ENCODE data around the gene CCIN.

Gene CCIN

GRCh38 chr9:36207546-36208012 lies 38.4 kb downstream of the CCIN start:
- Histone ChIP-seq H4K20me1 (ENCODE audit: low read depth, low read length) (peaks cover 21% of the 10 kb centered on the region; the same call in 1 of the 2 replicates), H3K9ac (ENCODE audit: low read length) (no peak overlapping the region), H3K9me3 (ENCODE audit: insufficient read depth, low read length) (no peaks in the 10 kb centered on the region), H3K4me2 (ENCODE audit: low read depth, low read length, poor library complexity, severe bottlenecking) (no peak overlapping the region), H3K27ac (ENCODE audit: low read depth, low read length) (no peak overlapping the region), H3K9me2 (replicated peaks; ENCODE audit: insufficient read depth, low read length) (no peaks in the 10 kb centered on the region), H3K79me2 (ENCODE audit: insufficient read depth, low read length) (peaks cover 82% of the 10 kb centered on the region), H3F3A (ENCODE audit: insufficient read depth) (peaks cover 7% of the 10 kb centered on the region; the same call in 1 of the 2 replicates), H2AFZ (ENCODE audit: low read depth, low read length, severe bottlenecking) (no peak overlapping the region), H3K4me3 (ENCODE audit: insufficient read depth, low read length, poor library complexity, severe bottlenecking) (no peak overlapping the region), H3K36me3 (ENCODE audit: low read length) (peaks cover 63% of the 10 kb centered on the region), H3K27me3 (ENCODE audit: low read length) (no peaks in the 10 kb centered on the region)
- no peak for TF ChIP-seq EZH2phosphoT487 (conservative IDR thresholded peaks at IDR 0.05; ENCODE audit: low read length)
- TF ChIP-seq, protein P1, sequence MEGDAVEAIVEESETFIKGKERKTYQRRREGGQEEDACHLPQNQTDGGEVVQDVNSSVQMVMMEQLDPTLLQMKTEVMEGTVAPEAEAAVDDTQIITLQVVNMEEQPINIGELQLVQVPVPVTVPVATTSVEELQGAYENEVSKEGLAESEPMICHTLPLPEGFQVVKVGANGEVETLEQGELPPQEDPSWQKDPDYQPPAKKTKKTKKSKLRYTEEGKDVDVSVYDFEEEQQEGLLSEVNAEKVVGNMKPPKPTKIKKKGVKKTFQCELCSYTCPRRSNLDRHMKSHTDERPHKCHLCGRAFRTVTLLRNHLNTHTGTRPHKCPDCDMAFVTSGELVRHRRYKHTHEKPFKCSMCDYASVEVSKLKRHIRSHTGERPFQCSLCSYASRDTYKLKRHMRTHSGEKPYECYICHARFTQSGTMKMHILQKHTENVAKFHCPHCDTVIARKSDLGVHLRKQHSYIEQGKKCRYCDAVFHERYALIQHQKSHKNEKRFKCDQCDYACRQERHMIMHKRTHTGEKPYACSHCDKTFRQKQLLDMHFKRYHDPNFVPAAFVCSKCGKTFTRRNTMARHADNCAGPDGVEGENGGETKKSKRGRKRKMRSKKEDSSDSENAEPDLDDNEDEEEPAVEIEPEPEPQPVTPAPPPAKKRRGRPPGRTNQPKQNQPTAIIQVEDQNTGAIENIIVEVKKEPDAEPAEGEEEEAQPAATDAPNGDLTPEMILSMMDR (IDR thresholded peaks at IDR 0.05; ENCODE audit: insufficient read depth, low read length, poor library complexity, severe bottlenecking): no peak

DNA sequence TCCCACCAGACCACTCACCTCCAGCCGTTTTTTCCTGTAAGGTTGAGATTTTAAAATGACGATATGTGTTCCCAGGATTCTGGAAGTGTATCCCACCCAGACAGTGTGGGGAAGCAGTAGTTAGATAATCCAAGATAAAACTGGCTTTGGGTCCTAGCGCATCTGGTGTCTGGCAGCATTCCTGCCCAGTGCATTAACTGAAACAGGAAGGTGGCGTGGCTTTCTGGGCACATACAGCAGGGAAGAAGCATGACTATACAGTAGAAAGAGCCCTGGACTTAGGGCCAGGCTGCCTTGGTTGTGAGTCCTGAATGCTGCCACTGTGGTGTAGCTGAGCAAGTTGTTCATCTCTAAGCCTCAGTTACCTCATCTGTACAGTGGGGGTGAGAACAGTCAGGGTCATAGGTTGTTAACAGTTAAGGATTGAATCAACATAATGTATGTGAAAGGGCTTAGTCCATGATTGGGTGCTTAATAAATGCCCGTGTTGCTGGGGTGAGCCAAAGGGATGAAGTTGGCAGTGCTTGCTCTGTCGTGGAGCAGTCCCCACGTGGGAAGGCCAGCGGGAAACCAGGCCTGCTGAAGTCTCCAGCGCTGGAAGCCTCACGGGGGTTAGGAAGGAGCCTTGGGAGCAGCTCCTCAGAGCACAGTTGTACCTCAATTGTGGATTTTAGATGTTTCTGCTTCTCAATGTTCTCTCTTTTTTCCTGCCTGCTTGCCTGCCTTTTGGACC lies 39.5 kb downstream of the CCIN start:
- Histone ChIP-seq H3K27ac (ENCODE audit: low read depth, low read length) (no peak overlapping the region), H3K27me3 (ENCODE audit: low read length) (no peaks in the 10 kb centered on the region), H3K4me3 (ENCODE audit: insufficient read depth, low read length, poor library complexity, severe bottlenecking) (no peak overlapping the region), H3K9me2 (replicated peaks; ENCODE audit: insufficient read depth, low read length) (no peaks in the 10 kb centered on the region), H3K79me2 (ENCODE audit: insufficient read depth, low read length) (peaks cover 80% of the 10 kb centered on the region), H3F3A (ENCODE audit: insufficient read depth) (peaks cover 10% of the 10 kb centered on the region), H2AFZ (ENCODE audit: low read depth, low read length, severe bottlenecking) (no peak overlapping the region), H4K20me1 (ENCODE audit: low read depth, low read length) (peaks cover 21% of the 10 kb centered on the region; the same call in 1 of the 2 replicates), H3K9me3 (ENCODE audit: insufficient read depth, low read length) (no peaks in the 10 kb centered on the region), H3K9ac (ENCODE audit: low read length) (no peak overlapping the region), H3K36me3 (ENCODE audit: low read length) (peaks cover 71% of the 10 kb centered on the region), H3K4me2 (ENCODE audit: low read depth, low read length, poor library complexity, severe bottlenecking) (no peak overlapping the region)
- no peak for TF ChIP-seq EZH2phosphoT487 (conservative IDR thresholded peaks at IDR 0.05; ENCODE audit: low read length)
- TF ChIP-seq, protein P1 (IDR thresholded peaks at IDR 0.05; ENCODE audit: insufficient read depth, low read length, poor library complexity, severe bottlenecking): no peak

DNA sequence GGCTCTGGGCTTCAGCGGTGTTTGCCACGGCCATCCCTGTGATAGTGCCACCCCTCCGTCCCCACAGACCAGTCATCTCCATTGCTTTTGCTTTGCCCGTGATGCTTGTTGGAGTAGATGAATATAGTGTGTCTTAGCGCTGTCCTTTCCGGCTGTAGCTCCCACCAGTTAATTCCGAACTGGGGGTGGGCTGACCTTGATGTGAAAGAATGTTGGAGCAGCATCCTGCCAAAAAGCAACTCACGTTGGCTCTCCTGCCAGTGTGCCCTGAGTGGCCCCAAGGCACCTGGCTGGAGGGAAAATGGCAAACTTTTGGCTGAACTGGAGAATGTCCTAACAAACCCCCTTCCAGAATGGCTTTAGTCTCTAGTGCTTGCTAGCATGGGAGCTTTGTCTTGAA lies 41.5 kb downstream of the CCIN start:
- peaks cover 26% of the 10 kb centered on the region for H4K20me1 ChIP-seq (ENCODE audit: low read depth, low read length)
- H3K27me3 ChIP-seq (ENCODE audit: low read length): no peaks in the 10 kb centered on the region
- H3K79me2 ChIP-seq (ENCODE audit: insufficient read depth, low read length): peaks cover 68% of the 10 kb centered on the region
- no peak overlapping the region for H3K27ac ChIP-seq (ENCODE audit: low read depth, low read length)
- no peak for TF ChIP-seq EZH2phosphoT487 (conservative IDR thresholded peaks at IDR 0.05; ENCODE audit: low read length)
- TF ChIP-seq, protein P1 (IDR thresholded peaks at IDR 0.05; ENCODE audit: insufficient read depth, low read length, poor library complexity, severe bottlenecking): no peak
- H2AFZ ChIP-seq (ENCODE audit: low read depth, low read length, severe bottlenecking): no peak overlapping the region
- no peak overlapping the region for H3K9ac ChIP-seq (ENCODE audit: low read length)
- peaks cover 62% of the 10 kb centered on the region for H3K36me3 ChIP-seq (ENCODE audit: low read length)
- no peak overlapping the region for H3K4me3 ChIP-seq (ENCODE audit: insufficient read depth, low read length, poor library complexity, severe bottlenecking)
- no peaks in the 10 kb centered on the region for H3K9me2 ChIP-seq (replicated peaks; ENCODE audit: insufficient read depth, low read length)
- H3K9me3 ChIP-seq (ENCODE audit: insufficient read depth, low read length): no peaks in the 10 kb centered on the region
- peaks cover 28% of the 10 kb centered on the region for H3F3A ChIP-seq (ENCODE audit: insufficient read depth)
- H3K4me2 ChIP-seq (ENCODE audit: low read depth, low read length, poor library complexity, severe bottlenecking): no peak overlapping the region
